Osteoblast (primary cell): ENCODE results near the gene VTN. TPM values are rescaled to one million over a fixed set of nuclear protein-coding genes. Genes with fewer than 3 reads are reported as not detected.
A peak's percentile ranks its signal among the peaks of the same experiment; 100 is the strongest.

Experiments used
- DNase-seq: peaks from one replicate; pipeline ENCODE4 v3.0.0; 2011; ENCODE audit warnings: low spot score, mixed read lengths; ENCODE audit not compliant: insufficient read length; ENCODE audit errors: missing footprints
- H2AFZ ChIP-seq: 2 replicates; pipeline ENCODE4 v1.6.0; 2011; ENCODE audit warnings: mild to moderate bottlenecking, low read length
- H3K27ac ChIP-seq: 2 replicates; pipeline ENCODE4 v1.5.1; 2011; ENCODE audit warnings: mild to moderate bottlenecking, low read depth, low read length, moderate library complexity
- H3K27me3 ChIP-seq: 2 replicates; pipeline ENCODE4 v1.6.0; 2012; ENCODE audit warnings: mild to moderate bottlenecking, control low read depth, inconsistent platforms, low read length, moderate library complexity; ENCODE audit not compliant: insufficient read depth
- H3K36me3 ChIP-seq: 2 replicates; pipeline ENCODE4 v1.5.1; 2011; ENCODE audit warnings: mild to moderate bottlenecking, low read length, control low read depth, moderate library complexity; ENCODE audit not compliant: insufficient read depth
- H3K4me1 ChIP-seq: 2 replicates; pipeline ENCODE4 v1.5.1; 2011; ENCODE audit warnings: mild to moderate bottlenecking, low read length, control low read depth, moderate library complexity; ENCODE audit not compliant: insufficient read depth
- H3K4me2 ChIP-seq: 2 replicates; pipeline ENCODE4 v1.6.0; 2011; ENCODE audit warnings: mild to moderate bottlenecking, low read length; ENCODE audit not compliant: insufficient read depth
- H3K4me3 ChIP-seq: fragments of 200-600 bp; sonication (generic); 3 replicates; pipeline ENCODE4 v1.5.1; 2012; ENCODE audit warnings: mild to moderate bottlenecking, low read length, inconsistent platforms; ENCODE audit not compliant: insufficient read depth
- H3K79me2 ChIP-seq: 2 replicates; pipeline ENCODE4 v1.6.0; 2012; ENCODE audit warnings: mild to moderate bottlenecking, low read length, control low read depth, inconsistent platforms; ENCODE audit not compliant: insufficient read depth
- H3K9me3 ChIP-seq: 2 replicates; pipeline ENCODE4 v1.5.1; 2011; ENCODE audit warnings: low read depth, low read length, control low read depth
- H4K20me1 ChIP-seq: 2 replicates; pipeline ENCODE4 v1.6.0; 2012; ENCODE audit warnings: mild to moderate bottlenecking, low read length, control low read depth; ENCODE audit not compliant: insufficient read depth
- total RNA-seq: library from RNA; depleted of rRNA; stranded (reverse); fragments of >200 nt; gene quantifications from 2 replicates; pipeline ENCODE4 v1.2.3, GENCODE V29; 2012
- TF ChIP-seq, protein P1 (sequence below): IDR thresholded peaks from 2 replicates; pipeline ENCODE4 v1.5.1; 2011; ENCODE audit warnings: mild to moderate bottlenecking, low read depth, low read length, moderate library complexity; ENCODE audit errors: extremely low read depth

Gene VTN, protein sequence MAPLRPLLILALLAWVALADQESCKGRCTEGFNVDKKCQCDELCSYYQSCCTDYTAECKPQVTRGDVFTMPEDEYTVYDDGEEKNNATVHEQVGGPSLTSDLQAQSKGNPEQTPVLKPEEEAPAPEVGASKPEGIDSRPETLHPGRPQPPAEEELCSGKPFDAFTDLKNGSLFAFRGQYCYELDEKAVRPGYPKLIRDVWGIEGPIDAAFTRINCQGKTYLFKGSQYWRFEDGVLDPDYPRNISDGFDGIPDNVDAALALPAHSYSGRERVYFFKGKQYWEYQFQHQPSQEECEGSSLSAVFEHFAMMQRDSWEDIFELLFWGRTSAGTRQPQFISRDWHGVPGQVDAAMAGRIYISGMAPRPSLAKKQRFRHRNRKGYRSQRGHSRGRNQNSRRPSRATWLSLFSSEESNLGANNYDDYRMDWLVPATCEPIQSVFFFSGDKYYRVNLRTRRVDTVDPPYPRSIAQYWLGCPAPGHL
- under 0.01 TPM in 1 of 2 replicates, not detected in the other for total RNA-seq

DNA sequence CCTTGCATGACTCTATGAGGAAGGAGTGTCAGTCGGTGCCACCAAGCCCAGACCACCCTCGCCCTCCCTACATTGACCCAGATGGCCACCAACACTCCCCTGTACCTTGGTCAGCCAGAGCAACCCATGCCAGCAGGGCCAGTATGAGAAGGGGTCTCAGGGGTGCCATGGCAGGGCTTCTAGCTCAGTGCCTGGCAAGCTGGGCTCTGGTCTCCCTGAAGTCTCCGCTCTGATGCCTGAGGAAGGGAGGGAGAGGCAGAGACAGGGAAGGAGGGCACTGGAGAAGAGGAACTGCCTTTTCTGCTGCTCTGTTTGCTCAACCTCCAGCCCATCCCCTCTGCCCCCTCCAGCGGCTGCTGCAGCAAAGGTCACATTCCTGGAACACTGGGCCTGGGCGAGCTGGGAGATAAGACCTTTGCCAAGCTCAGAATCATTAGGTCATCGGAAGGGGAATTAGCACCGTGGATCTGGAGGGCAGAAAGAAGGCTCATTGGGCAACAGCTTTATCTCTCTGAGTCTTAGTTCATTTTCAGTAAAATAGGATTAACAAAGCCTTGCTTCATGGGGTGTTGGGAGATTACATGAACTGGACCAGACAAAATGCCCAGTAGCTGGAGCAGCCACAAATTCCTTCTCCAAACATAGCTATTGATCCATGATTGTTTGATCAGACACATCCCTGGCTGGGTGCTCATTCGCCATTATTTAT is at the start of gene VTN:
Gene VTN (minus strand): TSS at position 273 of the 709 bp plus-strand sequence. CDS start 104 bp downstream, at position 169.
- Histone ChIP-seq H3K4me3 (peak within 1 kb of the TSS; percentile 65), H3K79me2 (no peaks in the 10 kb centered on the region), H3K4me1 (peaks cover 7% of the 10 kb centered on the region), H2AFZ (no peak within 1 kb of the TSS), H3K36me3 (no peaks in the 10 kb centered on the region), H3K9me3 (no peaks in the 10 kb centered on the region), H3K27me3 (peaks cover 16% of the 10 kb centered on the region), H3K4me2 (peak within 1 kb of the TSS; percentile 79), H3K27ac (no peak within 1 kb of the TSS), H4K20me1 (peaks cover 14% of the 10 kb centered on the region)
- peak; percentile 78 for DNase-seq
- TF ChIP-seq, protein P1, sequence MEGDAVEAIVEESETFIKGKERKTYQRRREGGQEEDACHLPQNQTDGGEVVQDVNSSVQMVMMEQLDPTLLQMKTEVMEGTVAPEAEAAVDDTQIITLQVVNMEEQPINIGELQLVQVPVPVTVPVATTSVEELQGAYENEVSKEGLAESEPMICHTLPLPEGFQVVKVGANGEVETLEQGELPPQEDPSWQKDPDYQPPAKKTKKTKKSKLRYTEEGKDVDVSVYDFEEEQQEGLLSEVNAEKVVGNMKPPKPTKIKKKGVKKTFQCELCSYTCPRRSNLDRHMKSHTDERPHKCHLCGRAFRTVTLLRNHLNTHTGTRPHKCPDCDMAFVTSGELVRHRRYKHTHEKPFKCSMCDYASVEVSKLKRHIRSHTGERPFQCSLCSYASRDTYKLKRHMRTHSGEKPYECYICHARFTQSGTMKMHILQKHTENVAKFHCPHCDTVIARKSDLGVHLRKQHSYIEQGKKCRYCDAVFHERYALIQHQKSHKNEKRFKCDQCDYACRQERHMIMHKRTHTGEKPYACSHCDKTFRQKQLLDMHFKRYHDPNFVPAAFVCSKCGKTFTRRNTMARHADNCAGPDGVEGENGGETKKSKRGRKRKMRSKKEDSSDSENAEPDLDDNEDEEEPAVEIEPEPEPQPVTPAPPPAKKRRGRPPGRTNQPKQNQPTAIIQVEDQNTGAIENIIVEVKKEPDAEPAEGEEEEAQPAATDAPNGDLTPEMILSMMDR: no peak

DNA sequence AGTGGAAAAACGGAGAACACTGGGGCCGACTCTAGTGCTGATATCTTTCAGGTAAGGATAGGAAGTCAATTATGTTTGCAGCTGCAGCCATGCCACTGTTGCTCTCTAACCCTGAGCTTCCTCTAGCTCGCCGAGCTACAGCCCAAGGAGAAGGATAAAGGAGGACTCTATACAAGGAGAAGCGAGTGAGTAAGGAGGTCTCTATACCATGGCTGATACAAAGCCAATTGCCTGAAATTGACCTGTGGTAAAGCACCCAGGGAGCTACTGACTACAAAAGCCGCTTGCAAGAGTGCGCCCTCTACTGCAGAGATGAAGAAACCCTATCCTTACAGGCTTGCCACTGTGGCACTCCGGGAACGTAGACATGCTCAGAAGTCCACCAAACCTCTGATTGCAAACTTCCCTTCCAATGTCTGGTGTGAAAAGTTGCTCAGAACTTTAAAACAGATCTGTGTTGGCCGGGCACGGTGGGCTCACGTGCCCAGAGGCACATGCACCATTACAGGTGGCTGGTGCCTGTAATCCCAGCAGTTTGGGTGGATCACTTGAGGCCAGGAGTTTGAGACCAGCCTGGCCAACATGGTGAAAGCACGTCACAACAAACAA is 46.7 kb upstream of the VTN start:
- no peaks in the 10 kb centered on the region for H4K20me1 ChIP-seq
- H2AFZ ChIP-seq: peak overlapping the region; percentile 71

DNA sequence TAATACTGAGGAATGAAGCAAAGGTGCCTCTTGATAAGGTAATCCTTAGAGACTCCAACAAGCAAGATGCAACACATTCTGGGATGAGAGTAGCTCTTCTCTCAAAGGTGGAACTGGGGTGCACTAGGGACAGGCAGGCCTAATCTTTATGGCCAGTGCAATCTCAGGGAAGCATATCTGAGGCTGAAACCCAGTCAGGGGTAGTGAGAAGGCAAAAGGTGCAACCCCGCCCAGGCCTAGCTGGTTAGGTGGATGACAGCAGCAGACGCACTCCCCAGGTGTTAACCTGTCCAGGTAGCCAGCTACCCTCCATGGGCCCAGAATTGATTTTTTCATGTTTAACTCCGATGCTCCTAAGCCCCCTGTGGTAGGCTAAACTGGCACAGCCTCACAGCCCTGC is 45.8 kb upstream of the VTN start:
- no peak overlapping the region for H3K27ac ChIP-seq
- no peaks in the 10 kb centered on the region for H3K36me3 ChIP-seq
- H3K4me2 ChIP-seq: no peak overlapping the region
- TF ChIP-seq, protein P1: no peak
- H3K79me2 ChIP-seq: no peaks in the 10 kb centered on the region
- no peaks in the 10 kb centered on the region for H3K9me3 ChIP-seq
- H2AFZ ChIP-seq: no peak overlapping the region
- no peak overlapping the region for H3K4me3 ChIP-seq
- no peaks in the 10 kb centered on the region for H3K4me1 ChIP-seq
- H3K27me3 ChIP-seq: peaks cover 13% of the 10 kb centered on the region
- no peak for DNase-seq
- no peaks in the 10 kb centered on the region for H4K20me1 ChIP-seq

More for the DNA sequence above, 46.7 kb upstream of the VTN start:
- no peak overlapping the region for H3K4me3 ChIP-seq
- no peaks in the 10 kb centered on the region for H3K36me3 ChIP-seq
- TF ChIP-seq, protein P1: peak; percentile 89
- peak; percentile 83 for DNase-seq
- peaks cover 7% of the 10 kb centered on the region for H3K27me3 ChIP-seq
- H3K9me3 ChIP-seq: no peaks in the 10 kb centered on the region
- H3K4me1 ChIP-seq: no peaks in the 10 kb centered on the region
- H3K4me2 ChIP-seq: no peak overlapping the region
- H3K27ac ChIP-seq: no peak overlapping the region
- H3K79me2 ChIP-seq: no peaks in the 10 kb centered on the region
